GM19043 (cell line): Measurements from ENCODE around the gene SLC6A7.

Experiments used
- ATAC-seq: cut with Tn5 transposase; IDR thresholded peaks from one replicate; pipeline ENCODE4 v1.9.1; 2021; ENCODE audit warnings: low read depth; ENCODE audit not compliant: unreplicated experiment

Gene SLC6A7

DNA sequence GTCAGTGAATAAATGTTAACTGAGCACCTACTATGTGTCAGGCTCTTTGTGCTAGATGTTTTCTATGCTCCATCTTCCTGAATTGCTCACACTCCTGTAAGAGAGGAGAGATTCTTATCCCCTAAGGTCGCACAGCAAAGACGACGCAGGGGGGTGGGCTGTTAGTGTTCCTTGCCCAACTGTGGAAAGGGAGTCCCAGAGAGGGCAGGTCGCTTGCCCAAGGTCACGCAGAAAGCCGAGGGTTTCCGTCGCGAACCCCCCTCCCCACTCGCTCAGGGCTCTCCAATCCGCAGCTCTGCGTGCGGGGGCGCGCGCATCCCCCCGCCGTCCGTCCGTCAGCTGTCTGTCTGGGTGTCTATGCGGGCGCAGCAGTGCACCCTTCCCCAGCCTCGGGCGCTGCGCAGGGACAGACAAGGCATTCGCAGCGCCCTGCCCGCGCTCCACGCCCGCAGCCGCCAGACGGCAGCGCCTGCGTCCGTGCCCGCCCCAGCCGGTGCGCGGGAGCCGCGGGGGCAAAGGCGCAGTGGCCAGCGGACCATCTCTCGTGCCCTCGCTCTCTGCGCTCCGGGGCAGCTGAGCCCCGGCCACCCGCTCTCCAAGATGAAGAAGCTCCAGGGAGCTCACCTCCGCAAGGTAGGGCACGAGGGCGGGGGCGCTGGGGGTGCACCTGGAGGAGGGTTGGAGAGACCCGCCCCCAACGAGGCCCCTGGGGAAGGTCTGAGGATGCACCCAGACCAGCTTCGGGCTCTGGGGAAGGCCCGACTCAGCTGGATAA is at the start of gene SLC6A7:
TSS of gene SLC6A7 (plus strand) at position 335 of the 775 bp plus-strand sequence. CDS start at position 601, 266 bp downstream.
- no peak for ATAC-seq

DNA sequence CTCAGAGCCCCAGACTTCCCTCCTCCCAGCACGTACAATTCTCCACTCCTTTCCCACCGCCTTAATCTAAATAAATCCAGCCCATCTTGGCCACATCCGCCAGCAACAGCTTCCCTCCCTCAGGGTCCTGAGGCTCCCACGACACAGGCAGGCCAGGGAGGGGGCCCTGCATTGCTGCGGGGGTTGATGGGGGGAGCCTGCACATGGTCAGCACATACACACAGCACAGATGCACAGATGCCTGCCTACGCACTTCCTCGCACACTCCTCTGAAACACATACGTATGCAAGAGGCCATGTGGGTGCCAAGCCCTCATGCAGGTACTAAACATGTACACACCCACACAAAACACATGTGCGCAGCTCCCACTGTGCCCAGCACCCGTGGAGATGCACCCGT is 49.0 kb upstream of the SLC6A7 start:
- ATAC-seq = no peak

GRCh38 chr5:150141544-150142184 is 48.2 kb upstream of the SLC6A7 start:
- ATAC-seq = no peak

DNA sequence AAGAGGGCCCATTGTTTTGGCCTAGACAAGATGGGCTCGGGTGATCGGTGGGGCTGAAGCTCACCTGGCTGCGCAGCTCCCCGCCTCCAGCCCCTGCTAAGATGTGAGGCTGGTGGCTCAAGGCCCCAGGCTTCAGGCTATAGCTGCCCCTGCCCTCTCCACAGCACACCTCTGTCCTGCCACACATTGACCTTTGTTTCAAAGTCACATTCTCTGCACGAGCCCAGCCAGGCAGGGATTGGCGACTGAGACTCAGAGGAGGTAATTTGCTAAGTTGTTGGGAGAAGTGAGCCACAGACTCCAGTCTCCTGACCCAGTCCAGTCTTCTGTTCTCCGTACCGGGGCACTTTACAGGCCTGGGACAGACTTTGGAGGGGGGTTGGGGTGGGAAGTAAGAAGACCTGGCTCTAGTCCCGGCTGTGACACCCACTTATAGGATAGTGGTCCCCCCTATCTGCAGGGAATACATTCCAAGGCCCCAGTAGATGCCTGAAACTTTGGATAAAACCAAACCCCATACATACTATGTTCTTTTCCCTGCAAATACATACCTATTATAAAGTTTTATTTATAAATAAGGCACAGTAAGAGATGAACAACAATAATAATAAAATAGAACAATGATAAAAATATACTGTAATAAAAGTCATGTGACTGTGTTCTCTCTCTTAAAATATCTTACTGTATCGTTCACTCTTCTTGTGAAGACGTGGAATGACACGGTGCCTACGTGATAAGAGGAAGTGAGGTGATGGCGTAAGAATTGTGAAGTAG is 47.5 kb upstream of the SLC6A7 start:
- ATAC-seq = no peak

DNA sequence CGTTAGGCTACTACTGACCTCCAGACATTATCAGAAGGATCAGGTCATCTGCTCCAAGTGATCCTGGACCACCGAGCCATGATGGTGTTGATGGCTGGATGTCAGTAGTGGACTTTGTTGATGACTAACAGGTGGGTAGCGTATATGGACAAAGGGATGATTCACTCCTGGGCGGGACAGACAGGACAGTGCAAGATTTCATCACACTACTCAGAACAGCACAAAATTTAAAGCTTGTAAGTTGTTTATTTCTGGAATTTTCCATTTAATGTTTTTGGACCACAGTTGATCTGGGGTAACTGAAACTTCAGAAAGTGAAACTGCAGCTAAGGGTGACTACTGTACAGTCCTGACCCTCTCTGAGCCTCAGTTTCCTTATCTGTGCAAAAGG is 46.9 kb upstream of the SLC6A7 start:
- ATAC-seq = no peak

DNA sequence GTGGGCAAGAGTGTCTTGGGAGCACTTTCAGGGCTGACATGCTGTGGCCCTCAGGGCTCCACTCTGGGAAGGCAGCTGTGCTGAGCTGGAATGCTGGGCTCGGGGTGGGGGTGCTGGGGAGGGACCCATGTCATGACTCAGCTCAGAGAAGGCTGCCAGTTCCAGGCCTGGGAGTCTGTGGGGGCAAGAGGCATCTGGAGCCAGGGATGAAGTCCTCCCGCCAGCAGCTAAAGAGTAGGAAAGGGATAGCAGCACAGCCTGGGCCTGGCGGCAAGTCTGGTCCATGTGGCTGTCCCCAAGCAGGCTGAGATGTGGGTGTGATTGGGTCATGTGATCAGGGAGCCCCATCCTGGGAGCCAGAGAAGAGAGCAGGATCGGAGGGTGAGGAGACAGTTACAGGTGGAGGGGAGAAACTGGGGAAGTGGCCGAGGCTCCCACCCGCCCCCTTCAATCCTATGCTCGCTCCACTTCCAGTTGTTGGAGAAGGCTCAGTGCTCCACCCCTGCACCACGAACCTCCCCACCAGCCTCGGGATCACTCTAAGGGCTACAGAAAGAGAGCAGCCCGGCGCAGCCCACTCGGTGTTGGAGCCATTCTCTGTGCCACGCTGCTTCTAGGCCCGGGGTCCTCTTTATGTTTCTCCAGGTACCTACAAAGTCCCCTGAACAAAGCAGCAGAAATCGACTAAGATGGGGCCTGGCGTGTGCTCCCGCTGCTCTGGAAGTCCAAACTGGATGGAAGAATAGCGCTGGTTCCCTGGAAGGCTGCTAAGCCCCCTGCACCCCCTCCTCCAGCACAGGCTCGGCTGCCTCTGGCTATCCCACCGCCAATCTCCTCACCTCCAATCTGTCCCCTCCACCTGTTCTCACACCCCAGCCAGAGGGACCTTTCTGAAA is 46.3 kb upstream of the SLC6A7 start:
- no peak for ATAC-seq

DNA sequence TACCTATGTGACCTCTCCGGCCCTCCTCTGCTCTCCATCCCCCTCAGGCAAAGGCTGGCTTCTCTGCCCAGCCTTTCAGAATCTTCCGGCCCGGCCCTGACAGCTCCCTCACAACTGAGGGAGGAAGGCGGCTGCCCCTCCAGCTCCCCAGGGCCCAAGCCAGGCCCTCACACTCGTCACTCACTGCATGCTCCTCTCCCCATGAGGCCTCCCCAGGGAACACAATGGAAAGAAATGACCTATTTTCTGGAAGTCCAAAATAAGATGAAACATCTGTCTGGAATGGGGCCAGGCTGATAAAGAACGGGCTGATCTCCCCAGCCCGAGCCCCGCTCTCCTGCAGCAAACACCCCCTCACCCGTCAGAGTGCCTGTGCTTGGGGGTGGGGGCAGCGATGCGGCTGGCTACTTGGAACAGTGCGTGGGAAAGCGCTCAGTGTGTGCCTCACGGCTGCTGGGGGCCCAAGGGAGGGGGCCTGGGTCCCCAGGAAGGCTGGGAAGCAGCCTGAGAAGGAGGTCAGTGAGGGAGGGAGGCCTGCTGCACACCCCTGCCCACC is 45.5 kb upstream of the SLC6A7 start:
- no peak for ATAC-seq

DNA sequence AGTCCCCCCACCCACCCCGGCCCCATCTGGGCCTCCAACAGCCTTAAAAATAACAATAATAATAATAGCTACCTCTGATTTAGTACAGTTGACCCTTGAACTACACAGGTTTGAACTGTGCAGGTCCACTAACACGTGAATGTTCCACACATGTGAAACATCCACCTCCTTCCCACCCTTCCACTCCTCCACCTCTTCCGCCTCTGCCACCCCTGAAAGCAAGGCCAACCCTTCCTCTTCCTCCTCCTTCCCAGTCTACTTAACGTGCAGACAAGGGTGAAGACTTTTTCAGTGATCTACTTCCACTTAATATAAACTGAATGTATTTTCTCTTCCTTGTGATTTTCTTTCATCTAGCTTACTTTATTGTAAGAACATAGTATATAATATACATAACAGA is 45.0 kb upstream of the SLC6A7 start:
- ATAC-seq = no peak

DNA sequence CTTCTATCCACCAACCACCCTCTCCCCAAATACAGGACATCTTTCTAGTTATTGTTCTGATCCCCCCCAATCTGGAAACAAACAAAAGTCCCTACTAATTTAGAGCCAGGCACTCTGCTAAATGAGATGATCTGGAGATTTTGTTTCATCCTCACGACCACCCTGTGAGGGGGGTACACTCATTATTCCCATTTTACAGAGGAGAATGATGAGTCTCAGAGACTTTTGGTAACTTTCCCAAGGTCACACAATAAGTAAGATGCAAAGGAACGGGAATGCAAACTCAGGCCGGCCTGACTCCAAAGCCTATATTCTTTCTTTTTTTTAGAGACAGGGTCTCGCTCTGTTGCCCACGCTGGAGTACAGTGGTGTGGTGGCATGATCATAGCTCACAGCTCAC is 43.6 kb upstream of the SLC6A7 start:
- no peak for ATAC-seq

- ATAC-seq = no peak
Measured at GRCh38 chr5:150146862-150147601, 42.8 kb upstream of the SLC6A7 start.

DNA sequence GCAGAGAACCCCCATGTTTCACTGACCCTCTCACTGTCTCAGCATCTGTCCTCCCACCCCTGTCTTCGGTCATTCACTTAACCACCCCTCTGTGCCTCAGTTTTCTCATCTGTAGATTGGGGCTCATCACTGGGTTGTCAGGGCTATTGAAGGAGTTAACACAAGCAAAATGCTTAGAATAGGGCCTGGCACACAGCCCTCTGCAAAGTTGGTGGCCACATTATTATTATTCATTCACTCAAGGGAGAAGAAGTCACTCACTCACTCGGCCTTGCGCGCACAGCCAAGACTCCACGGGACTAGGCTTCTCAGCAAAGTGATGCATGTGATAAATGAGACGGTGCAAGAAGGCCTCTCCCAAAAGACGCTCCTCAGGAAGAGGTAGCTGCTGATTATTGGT is 42.2 kb upstream of the SLC6A7 start:
- no peak for ATAC-seq

- no peak for ATAC-seq
Measured at GRCh38 chr5:150148117-150148927, 41.5 kb upstream of the SLC6A7 start.

- no peak for ATAC-seq
Measured at GRCh38 chr5:150149618-150150017, 40.2 kb upstream of the SLC6A7 start.

DNA sequence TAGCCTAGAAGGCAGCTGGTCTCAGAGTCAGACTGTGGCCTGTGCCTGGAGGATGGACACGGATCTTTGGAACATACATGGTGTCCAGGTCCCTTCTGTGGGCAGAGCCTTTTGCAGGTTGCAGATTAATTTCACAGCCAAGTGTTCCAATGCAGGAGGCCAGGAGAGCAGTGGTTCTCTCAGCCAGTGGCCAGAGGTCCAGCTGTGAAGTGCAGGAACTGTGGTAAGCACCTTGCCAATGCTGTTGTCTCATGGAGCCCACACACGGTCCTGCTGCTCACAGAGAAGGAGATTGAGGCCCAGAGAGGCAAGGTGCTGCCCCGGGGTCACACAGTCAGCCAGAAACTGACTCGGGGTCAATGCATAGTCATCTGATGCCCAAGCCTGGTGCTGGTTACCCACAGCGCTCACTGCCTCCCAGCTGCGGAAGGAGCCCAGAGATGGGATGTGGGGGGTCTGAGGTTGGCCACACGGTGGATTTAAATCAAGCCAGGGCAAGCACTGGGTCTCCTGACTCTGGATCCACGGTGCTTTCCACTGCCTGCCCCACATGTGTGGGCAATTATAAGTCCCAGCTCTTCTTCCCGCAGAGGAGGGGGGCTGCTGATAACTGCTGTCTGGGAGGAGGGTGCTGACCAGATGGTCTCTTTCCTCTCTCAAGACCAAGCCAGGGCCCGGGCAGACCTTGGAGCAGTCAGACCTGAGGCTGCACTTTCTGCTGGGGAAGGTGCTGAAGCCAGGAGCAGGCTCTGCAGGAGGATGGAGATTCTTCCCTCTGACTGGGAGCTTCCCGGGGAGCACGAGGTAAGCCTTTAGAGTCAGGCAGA is 37.0 kb upstream of the SLC6A7 start:
- no peak for ATAC-seq

DNA sequence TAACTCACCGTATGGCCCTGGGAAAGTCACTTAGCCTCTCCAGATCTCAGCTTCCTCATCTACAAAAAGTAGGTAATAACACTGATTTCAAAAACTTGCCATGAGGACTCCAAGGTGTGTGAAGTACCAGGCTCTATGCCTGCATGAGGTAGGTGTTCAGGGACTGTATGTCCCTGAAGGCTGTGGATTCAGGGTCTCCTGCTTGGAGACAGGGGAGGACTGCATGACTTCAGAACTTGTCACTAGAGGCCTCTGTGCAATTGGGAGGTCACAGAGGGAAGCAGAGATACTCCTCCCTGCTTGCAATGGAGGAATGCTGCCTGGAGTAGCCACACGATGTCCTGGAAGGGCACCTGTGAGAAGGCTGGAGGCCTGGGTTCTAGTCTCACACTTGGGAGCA is 36.4 kb upstream of the SLC6A7 start:
- ATAC-seq = no peak

DNA sequence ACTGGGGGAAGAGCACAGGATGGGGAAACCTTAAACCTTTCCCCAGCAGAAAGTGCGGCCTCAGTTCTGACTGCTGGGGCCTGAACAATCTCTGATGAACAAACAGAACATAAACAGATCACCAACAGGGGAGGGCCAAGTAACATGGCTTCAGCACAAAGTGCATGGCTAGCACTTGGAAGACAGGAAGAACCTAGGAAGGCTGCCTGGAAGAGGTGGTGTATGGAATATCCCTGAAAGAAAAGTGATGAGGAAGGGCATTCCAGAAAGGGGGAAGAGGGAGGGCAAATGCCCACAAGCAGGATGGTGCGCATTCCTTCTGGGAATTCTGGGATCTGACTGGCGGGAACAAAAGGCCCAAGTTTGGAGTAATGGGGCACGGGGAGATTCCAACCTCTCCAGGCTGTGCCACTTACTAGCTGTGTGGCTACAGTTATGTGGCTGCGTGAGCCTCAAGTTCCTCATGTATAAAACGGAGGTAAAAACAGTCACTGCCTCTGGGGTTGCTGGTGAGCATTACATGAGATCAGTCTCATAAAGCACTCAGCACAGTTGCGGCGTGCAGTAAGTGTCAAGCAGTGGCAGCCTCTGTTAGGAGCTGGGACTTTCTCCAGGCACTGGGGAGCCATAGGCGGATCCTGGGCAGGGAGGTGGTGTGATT is 35.8 kb upstream of the SLC6A7 start:
- ATAC-seq = no peak

GRCh38 chr5:150154618-150155128 is 35.2 kb upstream of the SLC6A7 start:
- no peak for ATAC-seq
